ENCODE data around the gene PAX7.

Gene PAX7

DNA sequence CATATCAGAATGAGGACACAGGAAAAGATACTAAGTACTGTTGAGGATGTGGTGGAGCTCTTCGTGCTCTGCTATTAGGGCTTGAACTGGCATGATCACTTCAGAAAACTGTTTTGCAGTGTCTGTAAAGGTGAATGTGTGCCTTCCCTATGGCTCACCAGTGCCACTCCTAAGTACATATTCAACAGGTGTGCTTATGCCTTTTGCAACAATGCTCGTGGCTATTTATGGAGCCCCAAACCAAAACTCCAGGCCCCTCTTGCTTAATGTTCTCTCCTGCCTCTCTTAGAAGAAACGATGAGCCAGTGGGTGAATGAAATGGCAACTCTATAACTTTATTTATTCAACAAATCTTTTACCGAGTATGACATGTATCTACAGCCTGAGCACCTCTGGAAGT is 158.6 kb downstream of the PAX7 start:
- H3K27ac ChIP-seq, result no peak overlapping the region
- TF ChIP-seq, protein P1, sequence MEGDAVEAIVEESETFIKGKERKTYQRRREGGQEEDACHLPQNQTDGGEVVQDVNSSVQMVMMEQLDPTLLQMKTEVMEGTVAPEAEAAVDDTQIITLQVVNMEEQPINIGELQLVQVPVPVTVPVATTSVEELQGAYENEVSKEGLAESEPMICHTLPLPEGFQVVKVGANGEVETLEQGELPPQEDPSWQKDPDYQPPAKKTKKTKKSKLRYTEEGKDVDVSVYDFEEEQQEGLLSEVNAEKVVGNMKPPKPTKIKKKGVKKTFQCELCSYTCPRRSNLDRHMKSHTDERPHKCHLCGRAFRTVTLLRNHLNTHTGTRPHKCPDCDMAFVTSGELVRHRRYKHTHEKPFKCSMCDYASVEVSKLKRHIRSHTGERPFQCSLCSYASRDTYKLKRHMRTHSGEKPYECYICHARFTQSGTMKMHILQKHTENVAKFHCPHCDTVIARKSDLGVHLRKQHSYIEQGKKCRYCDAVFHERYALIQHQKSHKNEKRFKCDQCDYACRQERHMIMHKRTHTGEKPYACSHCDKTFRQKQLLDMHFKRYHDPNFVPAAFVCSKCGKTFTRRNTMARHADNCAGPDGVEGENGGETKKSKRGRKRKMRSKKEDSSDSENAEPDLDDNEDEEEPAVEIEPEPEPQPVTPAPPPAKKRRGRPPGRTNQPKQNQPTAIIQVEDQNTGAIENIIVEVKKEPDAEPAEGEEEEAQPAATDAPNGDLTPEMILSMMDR (IDR thresholded peaks at IDR 0.05), result no peak
- TF ChIP-seq ZFX (IDR thresholded peaks at IDR 0.05; ENCODE audit: borderline replicate concordance), result no peak

DNA sequence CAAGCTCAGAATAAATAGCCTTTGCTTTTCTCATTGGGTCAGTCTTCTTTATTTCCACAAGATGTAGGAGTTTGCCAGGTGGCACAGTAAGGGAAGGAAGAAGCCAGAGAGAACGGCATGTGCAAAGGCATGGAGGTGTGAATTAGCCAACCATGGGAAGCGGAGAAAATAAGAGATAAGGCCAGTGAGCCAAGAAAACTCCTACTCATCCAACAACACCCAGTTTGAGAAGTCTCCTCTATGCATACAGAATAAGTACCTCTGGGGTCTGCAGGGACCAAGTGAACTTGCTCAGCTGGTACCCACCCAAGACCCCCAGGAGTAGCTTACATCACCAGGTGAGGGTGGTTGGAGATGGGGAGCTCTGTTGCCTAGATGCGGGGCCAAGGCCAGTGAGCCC is 162.1 kb downstream of the PAX7 start:
- TF ChIP-seq, protein P1 (IDR thresholded peaks at IDR 0.05), result no peak
- TF ChIP-seq ZFX (IDR thresholded peaks at IDR 0.05; ENCODE audit: borderline replicate concordance), result no peak
- no peak overlapping the region for H3K27ac ChIP-seq

DNA sequence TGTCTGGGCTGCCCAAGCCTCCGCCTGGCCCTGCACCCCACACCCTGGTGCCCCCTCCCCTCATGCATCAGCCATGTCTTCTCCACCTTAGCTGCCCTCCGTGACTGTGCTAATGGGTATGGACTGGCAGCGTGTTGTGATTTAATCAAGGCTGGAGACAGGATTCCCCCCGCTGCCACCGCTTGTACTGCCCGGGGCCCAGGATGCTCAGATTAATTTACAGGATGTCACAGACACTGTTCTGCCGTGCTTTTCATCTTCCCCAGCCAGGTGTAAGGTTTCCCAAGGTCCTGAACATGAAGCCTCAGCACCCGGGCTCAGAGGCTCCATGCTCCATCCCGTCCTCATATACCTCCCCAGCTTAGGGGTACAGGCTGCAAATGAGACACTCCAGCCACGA is 162.5 kb downstream of the PAX7 start:
- H3K27ac ChIP-seq, result no peak overlapping the region
- TF ChIP-seq, protein P1 (IDR thresholded peaks at IDR 0.05), result no peak
- no peak for TF ChIP-seq ZFX (IDR thresholded peaks at IDR 0.05; ENCODE audit: borderline replicate concordance)

DNA sequence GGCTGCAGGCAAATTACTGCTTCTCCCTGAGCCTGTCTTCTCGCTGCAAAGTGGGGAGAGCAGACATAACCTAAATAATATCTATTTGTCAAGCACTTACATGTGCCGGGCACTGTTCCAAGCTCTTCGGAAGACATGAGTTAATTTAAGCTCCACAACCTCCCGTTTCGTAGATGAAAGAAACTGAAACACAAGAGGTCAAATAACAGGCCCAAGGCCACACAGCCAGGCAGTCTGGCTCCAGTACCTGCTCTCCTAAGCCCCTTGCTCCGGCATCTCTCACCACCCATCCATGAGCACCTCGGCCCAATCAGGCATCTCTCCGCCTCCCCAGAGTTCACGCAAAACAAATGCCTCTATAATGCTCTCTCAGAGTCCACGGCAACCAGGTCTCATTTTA is 163.4 kb downstream of the PAX7 start:
- TF ChIP-seq, protein P1 (IDR thresholded peaks at IDR 0.05), result no peak
- TF ChIP-seq ZFX (IDR thresholded peaks at IDR 0.05; ENCODE audit: borderline replicate concordance), result no peak

DNA sequence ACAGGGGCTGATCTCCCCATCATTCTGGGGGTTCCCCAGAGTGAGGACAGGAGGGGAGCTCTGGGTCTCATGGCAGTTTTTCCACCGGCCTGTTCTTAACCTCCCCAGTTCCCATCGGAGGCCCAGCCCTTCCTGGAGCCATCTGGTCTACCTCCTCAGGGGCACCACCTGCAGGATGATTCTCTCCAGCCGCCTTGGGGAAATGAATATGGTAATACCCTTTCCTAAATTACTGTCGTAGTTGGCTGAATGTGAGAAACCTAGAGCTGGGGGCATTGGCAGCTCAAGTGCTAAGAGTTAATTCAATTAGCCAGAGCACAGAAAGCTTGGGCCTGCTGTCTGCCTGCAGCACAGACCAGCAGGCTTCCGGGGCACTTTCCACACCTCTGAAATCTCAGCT is 163.9 kb downstream of the PAX7 start:
- no peak for TF ChIP-seq ZFX (IDR thresholded peaks at IDR 0.05; ENCODE audit: borderline replicate concordance)
- TF ChIP-seq, protein P1 (IDR thresholded peaks at IDR 0.05), result no peak
- no peak overlapping the region for H3K27ac ChIP-seq

More for the DNA sequence above, 163.4 kb downstream of the PAX7 start:
- no peak overlapping the region for H3K27ac ChIP-seq

DNA sequence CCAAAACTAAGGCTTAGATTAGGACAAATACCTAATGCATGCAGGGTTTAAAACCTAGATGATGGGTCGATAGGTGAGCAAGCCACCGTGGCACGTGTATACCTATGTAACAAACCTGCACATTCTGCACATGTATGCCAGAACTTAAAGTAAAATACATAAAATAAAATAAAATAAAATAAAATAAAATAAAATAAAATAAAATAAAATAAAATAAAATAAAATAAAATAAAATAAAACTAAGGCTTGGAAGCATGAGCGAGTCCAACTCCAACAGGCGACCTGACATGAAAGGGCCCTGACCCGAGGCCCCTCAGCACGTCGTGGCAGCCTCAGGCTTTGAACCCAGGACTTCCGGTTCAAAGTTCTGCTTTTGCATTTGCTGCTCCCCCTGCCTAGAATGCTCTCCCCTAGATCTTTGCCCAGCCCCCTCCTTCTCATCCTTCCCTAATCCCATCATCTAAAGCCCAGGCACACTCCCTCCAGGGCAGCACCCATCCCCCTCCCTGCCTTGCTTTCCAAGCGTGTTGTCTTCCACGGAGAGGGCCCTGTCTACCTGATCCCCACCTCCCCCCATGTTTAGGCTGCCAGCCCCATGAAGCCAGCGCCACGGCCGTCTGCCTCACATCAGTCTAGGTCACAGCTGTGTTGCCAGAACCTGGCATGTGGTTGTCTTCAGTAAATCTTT is 164.5 kb downstream of the PAX7 start:
- no peak for TF ChIP-seq ZFX (IDR thresholded peaks at IDR 0.05; ENCODE audit: borderline replicate concordance)
- TF ChIP-seq, protein P1 (IDR thresholded peaks at IDR 0.05), result no peak

DNA sequence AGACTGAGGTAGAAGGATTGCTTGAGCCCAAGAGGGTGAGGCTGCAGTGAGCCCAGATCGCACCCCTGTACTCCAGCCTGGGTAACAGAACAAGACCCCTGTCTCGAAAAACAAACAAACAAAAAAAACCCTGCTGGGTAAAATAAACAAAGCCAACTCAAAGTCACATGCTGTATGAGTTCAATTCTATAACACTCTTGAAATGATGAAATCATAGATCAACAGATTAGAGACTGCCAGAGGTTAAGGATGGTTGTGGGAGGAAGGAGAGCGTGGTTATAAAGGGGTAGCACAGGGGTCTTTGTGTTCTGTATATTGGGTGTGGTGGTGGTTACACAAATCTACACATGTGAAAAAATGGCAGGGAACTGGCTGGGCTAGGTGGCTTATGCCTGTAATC is 166.3 kb downstream of the PAX7 start:
- TF ChIP-seq, protein P1 (IDR thresholded peaks at IDR 0.05), result no peak
- no peak for TF ChIP-seq ZFX (IDR thresholded peaks at IDR 0.05; ENCODE audit: borderline replicate concordance)
- no peak overlapping the region for H3K27ac ChIP-seq

More for the DNA sequence above, 164.5 kb downstream of the PAX7 start:
- H3K27ac ChIP-seq, result no peak overlapping the region
